ENCODE measurements around the gene TSEN54.

Gene TSEN54

GRCh38 chr17:75540923-75541503, 24.7 kb downstream of the TSEN54 start:
- H3K27me3 ChIP-seq (ENCODE audit: control insufficient read depth, insufficient read depth, low read length) = peaks cover 60% of the 10 kb centered on the region
- H3K9me3 ChIP-seq (replicated peaks; ENCODE audit: low read length) = no peaks in the 10 kb centered on the region
- H3K36me3 ChIP-seq (ENCODE audit: insufficient read depth, low read length) = no peaks in the 10 kb centered on the region
- H3K4me1 ChIP-seq (ENCODE audit: control insufficient read depth, insufficient read depth, low read length) = no peaks in the 10 kb centered on the region
- no peak overlapping the region for H3K9ac ChIP-seq (ENCODE audit: low read depth, low read length)
- H3K4me2 ChIP-seq (ENCODE audit: low read length) = no peak overlapping the region
- no peak overlapping the region for H3K4me3 ChIP-seq (ENCODE audit: low read length)

GRCh38 chr17:75542229-75542628, 25.9 kb downstream of the TSEN54 start:
- no peak overlapping the region for H3K4me2 ChIP-seq (ENCODE audit: low read length)
- no peak overlapping the region for H3K4me3 ChIP-seq (ENCODE audit: low read length)
- no peak overlapping the region for H3K9ac ChIP-seq (ENCODE audit: low read depth, low read length)
- no peaks in the 10 kb centered on the region for H3K4me1 ChIP-seq (ENCODE audit: control insufficient read depth, insufficient read depth, low read length)
- H3K9me3 ChIP-seq (replicated peaks; ENCODE audit: low read length) = no peaks in the 10 kb centered on the region
- no peaks in the 10 kb centered on the region for H3K36me3 ChIP-seq (ENCODE audit: insufficient read depth, low read length)
- peaks cover 63% of the 10 kb centered on the region for H3K27me3 ChIP-seq (ENCODE audit: control insufficient read depth, insufficient read depth, low read length)

GRCh38 chr17:75542728-75543336, 26.5 kb downstream of the TSEN54 start:
- peaks cover 66% of the 10 kb centered on the region for H3K27me3 ChIP-seq (ENCODE audit: control insufficient read depth, insufficient read depth, low read length)
- H3K4me3 ChIP-seq (ENCODE audit: low read length) = no peak overlapping the region
- no peak overlapping the region for H3K9ac ChIP-seq (ENCODE audit: low read depth, low read length)
- no peaks in the 10 kb centered on the region for H3K4me1 ChIP-seq (ENCODE audit: control insufficient read depth, insufficient read depth, low read length)
- no peaks in the 10 kb centered on the region for H3K9me3 ChIP-seq (replicated peaks; ENCODE audit: low read length)
- no peaks in the 10 kb centered on the region for H3K36me3 ChIP-seq (ENCODE audit: insufficient read depth, low read length)
- H3K4me2 ChIP-seq (ENCODE audit: low read length) = no peak overlapping the region

GRCh38 chr17:75544250-75544649, 27.9 kb downstream of the TSEN54 start:
- no peak overlapping the region for H3K4me2 ChIP-seq (ENCODE audit: low read length)
- no peaks in the 10 kb centered on the region for H3K9me3 ChIP-seq (replicated peaks; ENCODE audit: low read length)
- H3K4me3 ChIP-seq (ENCODE audit: low read length) = no peak overlapping the region
- peaks cover 64% of the 10 kb centered on the region for H3K27me3 ChIP-seq (ENCODE audit: control insufficient read depth, insufficient read depth, low read length)
- H3K36me3 ChIP-seq (ENCODE audit: insufficient read depth, low read length) = no peaks in the 10 kb centered on the region
- H3K4me1 ChIP-seq (ENCODE audit: control insufficient read depth, insufficient read depth, low read length) = no peaks in the 10 kb centered on the region
- no peak overlapping the region for H3K9ac ChIP-seq (ENCODE audit: low read depth, low read length)

- Histone ChIP-seq H3K27me3 (ENCODE audit: control insufficient read depth, insufficient read depth, low read length) (peaks cover 50% of the 10 kb centered on the region), H3K9ac (ENCODE audit: low read depth, low read length) (no peak overlapping the region), H3K9me3 (replicated peaks; ENCODE audit: low read length) (no peaks in the 10 kb centered on the region), H3K4me1 (ENCODE audit: control insufficient read depth, insufficient read depth, low read length) (no peaks in the 10 kb centered on the region), H3K4me3 (ENCODE audit: low read length) (no peak overlapping the region), H3K4me2 (ENCODE audit: low read length) (no peak overlapping the region), H3K36me3 (ENCODE audit: insufficient read depth, low read length) (no peaks in the 10 kb centered on the region)
Measured at GRCh38 chr17:75546181-75546580, 29.9 kb downstream of the TSEN54 start.

- Histone ChIP-seq H3K4me3 (ENCODE audit: low read length) (no peak overlapping the region), H3K4me2 (ENCODE audit: low read length) (no peak overlapping the region), H3K27me3 (ENCODE audit: control insufficient read depth, insufficient read depth, low read length) (peaks cover 49% of the 10 kb centered on the region), H3K36me3 (ENCODE audit: insufficient read depth, low read length) (no peaks in the 10 kb centered on the region), H3K4me1 (ENCODE audit: control insufficient read depth, insufficient read depth, low read length) (no peaks in the 10 kb centered on the region), H3K9ac (ENCODE audit: low read depth, low read length) (no peak overlapping the region), H3K9me3 (replicated peaks; ENCODE audit: low read length) (no peaks in the 10 kb centered on the region)
Measured at GRCh38 chr17:75547091-75547490, 30.8 kb downstream of the TSEN54 start.

GRCh38 chr17:75548813-75549212, 32.5 kb downstream of the TSEN54 start:
- H3K9ac ChIP-seq (ENCODE audit: low read depth, low read length) = no peak overlapping the region
- H3K4me1 ChIP-seq (ENCODE audit: control insufficient read depth, insufficient read depth, low read length) = no peaks in the 10 kb centered on the region
- H3K4me3 ChIP-seq (ENCODE audit: low read length) = no peak overlapping the region

GRCh38 chr17:75549246-75550138, 33.2 kb downstream of the TSEN54 start:
- no peaks in the 10 kb centered on the region for H3K36me3 ChIP-seq (ENCODE audit: insufficient read depth, low read length)

More at GRCh38 chr17:75548813-75549212, 32.5 kb downstream of the TSEN54 start:
- Histone ChIP-seq H3K9me3 (replicated peaks; ENCODE audit: low read length) (no peaks in the 10 kb centered on the region), H3K27me3 (ENCODE audit: control insufficient read depth, insufficient read depth, low read length) (peaks cover 40% of the 10 kb centered on the region), H3K36me3 (ENCODE audit: insufficient read depth, low read length) (no peaks in the 10 kb centered on the region), H3K4me2 (ENCODE audit: low read length) (no peak overlapping the region)

GRCh38 chr17:75550139-75550465, 33.8 kb downstream of the TSEN54 start:
- Histone ChIP-seq H3K4me2 (ENCODE audit: low read length) (no peak overlapping the region), H3K36me3 (ENCODE audit: insufficient read depth, low read length) (no peaks in the 10 kb centered on the region), H3K9ac (ENCODE audit: low read depth, low read length) (no peak overlapping the region), H3K4me1 (ENCODE audit: control insufficient read depth, insufficient read depth, low read length) (no peaks in the 10 kb centered on the region), H3K4me3 (ENCODE audit: low read length) (no peak overlapping the region), H3K9me3 (replicated peaks; ENCODE audit: low read length) (no peaks in the 10 kb centered on the region), H3K27me3 (ENCODE audit: control insufficient read depth, insufficient read depth, low read length) (peaks cover 29% of the 10 kb centered on the region)

More at GRCh38 chr17:75549246-75550138, 33.2 kb downstream of the TSEN54 start:
- H3K4me1 ChIP-seq (ENCODE audit: control insufficient read depth, insufficient read depth, low read length) = no peaks in the 10 kb centered on the region
- peaks cover 34% of the 10 kb centered on the region for H3K27me3 ChIP-seq (ENCODE audit: control insufficient read depth, insufficient read depth, low read length)
- H3K9me3 ChIP-seq (replicated peaks; ENCODE audit: low read length) = no peaks in the 10 kb centered on the region
- no peak overlapping the region for H3K4me3 ChIP-seq (ENCODE audit: low read length)
- H3K9ac ChIP-seq (ENCODE audit: low read depth, low read length) = no peak overlapping the region
- H3K4me2 ChIP-seq (ENCODE audit: low read length) = no peak overlapping the region

GRCh38 chr17:75551266-75551665, 34.9 kb downstream of the TSEN54 start:
- Histone ChIP-seq H3K4me3 (ENCODE audit: low read length) (no peak overlapping the region), H3K9me3 (replicated peaks; ENCODE audit: low read length) (no peaks in the 10 kb centered on the region), H3K4me2 (ENCODE audit: low read length) (no peak overlapping the region), H3K9ac (ENCODE audit: low read depth, low read length) (no peak overlapping the region), H3K36me3 (ENCODE audit: insufficient read depth, low read length) (no peaks in the 10 kb centered on the region), H3K27me3 (ENCODE audit: control insufficient read depth, insufficient read depth, low read length) (peaks cover 17% of the 10 kb centered on the region), H3K4me1 (ENCODE audit: control insufficient read depth, insufficient read depth, low read length) (no peaks in the 10 kb centered on the region)

GRCh38 chr17:75552425-75553294, 36.3 kb downstream of the TSEN54 start:
- Histone ChIP-seq H3K36me3 (ENCODE audit: insufficient read depth, low read length) (no peaks in the 10 kb centered on the region), H3K4me2 (ENCODE audit: low read length) (no peak overlapping the region), H3K27me3 (ENCODE audit: control insufficient read depth, insufficient read depth, low read length) (peaks cover 11% of the 10 kb centered on the region), H3K4me3 (ENCODE audit: low read length) (no peak overlapping the region), H3K9ac (ENCODE audit: low read depth, low read length) (no peak overlapping the region), H3K9me3 (replicated peaks; ENCODE audit: low read length) (no peaks in the 10 kb centered on the region), H3K4me1 (ENCODE audit: control insufficient read depth, insufficient read depth, low read length) (peaks cover 9% of the 10 kb centered on the region)

All from skeletal muscle satellite cell (primary cell).